HCT116 (cell line): ENCODE measurements around the gene DAPK1. TPM values are rescaled to one million over a fixed set of nuclear protein-coding genes. Genes with fewer than 3 reads are reported as not detected.
A peak's percentile ranks its signal among the peaks of the same experiment; 100 is the strongest.

Experiments used
- ATAC-seq: fragments of 200-7000 bp; cut with Tn5 transposase; 2 replicates; pipeline ENCODE4 v1.9.1; 2020; ENCODE audit warnings: mild to moderate bottlenecking, moderate library complexity
- Bru-seq: library from RNA; stranded (reverse); fragments of 400-500 nt; gene quantifications from one replicate; lab custom pipeline; 2021; lab: Mats Ljungman, UMichigan
- BruChase-seq, 2 experiments: library from RNA; stranded (reverse); fragments of 400-500 nt; gene quantifications; one replicate each; lab custom pipeline; 2021; lab: Mats Ljungman, UMichigan
- BruUV-seq: library from RNA; stranded (reverse); fragments of 400-500 nt; replicated peaks from 2 replicates; lab custom pipeline; 2021; lab: Mats Ljungman, UMichigan
- CTCF ChIA-PET: fragments of 300-600 bp; sonication (Branson Sonifier 250); formaldehyde crosslinking; loops from one replicate; lab custom pipeline; 2021; ENCODE audit warnings: antibody characterized with exemption; lab: Charles Lee
- POLR2A ChIA-PET: fragments of 300-600, 350-600 bp; sonication (Branson Sonifier 250); formaldehyde crosslinking; loops from one replicate; lab custom pipeline; 2021; ENCODE audit warnings: antibody characterized with exemption; lab: Charles Lee
- RAD21 ChIA-PET, 2 experiments: fragments of 300-600 bp; sonication (Branson Sonifier 250); formaldehyde crosslinking; loops; one replicate each; lab custom pipeline; 2023; ENCODE audit warnings: low total read pairs in 2 of 2; ENCODE audit not compliant: uncharacterized antibody in 2 of 2, unreplicated experiment in 2 of 2, low non-redundant PET in 1 of 2; lab: Charles Lee
- DNase-seq: peaks from one replicate; pipeline ENCODE4 v3.0.0-alpha.2; 2010; ENCODE audit warnings: low read depth, low spot score
- H2AFZ ChIP-seq: fragments of 200-600 bp; shearing (Covaris generic), sonication (generic); 2 replicates; pipeline ENCODE4 v1.6.1; 2017; ENCODE audit warnings: low read depth, mixed run types, mixed read lengths, antibody characterized with exemption, low read length; ENCODE audit not compliant: poor library complexity, severe bottlenecking
- H3K27ac ChIP-seq: 2 replicates; pipeline ENCODE4 v1.5.1; 2012; ENCODE audit warnings: low read depth, low read length
- H3K27me3 ChIP-seq: fragments of 200-600 bp; sonication (generic); 2 replicates; pipeline ENCODE4 v1.6.1; 2016; ENCODE audit warnings: mixed run types, low read length, mixed read lengths; ENCODE audit not compliant: insufficient read depth
- H3K36me3 ChIP-seq, 2 experiments: fragments of 200-500 bp in 1 of 2; fragments of 200-600 bp in 1 of 2; sonication (Bioruptor generic) in 1 of 2; sonication (generic) in 1 of 2; 2 replicates each; pipeline versions ENCODE4 v1.5.1 to v1.6.1; 2014 to 2016; ENCODE audit warnings: low read length in 2 of 2, inconsistent platforms in 1 of 2, mixed read lengths in 1 of 2, mixed run types in 1 of 2; ENCODE audit not compliant: insufficient read depth in 2 of 2, control insufficient read depth in 1 of 2
- H3K4me1 ChIP-seq, 2 experiments: fragments of 200-600 bp in 1 of 2; sonication (generic) in 1 of 2; 2 replicates each; pipeline versions ENCODE4 v1.5.1 to v1.6.1; 2012 to 2017; ENCODE audit warnings: low read length in 2 of 2, inconsistent platforms in 1 of 2, mild to moderate bottlenecking in 1 of 2, mixed read lengths in 1 of 2, mixed run types in 1 of 2, moderate library complexity in 1 of 2; ENCODE audit not compliant: insufficient read depth in 2 of 2, control insufficient read depth in 1 of 2
- H3K4me2 ChIP-seq: fragments of 200-600 bp; sonication (generic); 2 replicates; pipeline ENCODE4 v1.6.1; 2017; ENCODE audit warnings: mixed run types, low read length, mixed read lengths
- H3K4me3 ChIP-seq, 2 experiments: fragments of 200-600 bp in 1 of 2; sonication (generic) in 1 of 2; replicated peaks in 1 of 2; 2 replicates each; pipeline ENCODE4 v1.5.1; 2011 to 2016; ENCODE audit warnings: low read length in 2 of 2, control low read depth in 1 of 2, low read depth in 1 of 2, mild to moderate bottlenecking in 1 of 2, mixed read lengths in 1 of 2, mixed run types in 1 of 2
- H3K79me2 ChIP-seq: fragments of 200-600 bp; sonication (generic); 2 replicates; pipeline ENCODE4 v1.6.1; 2017; ENCODE audit warnings: mild to moderate bottlenecking, mixed run types, low read length, moderate library complexity, mixed read lengths; ENCODE audit not compliant: insufficient read depth
- H3K9ac ChIP-seq: fragments of 200-600 bp; sonication (generic); 2 replicates; pipeline ENCODE4 v1.6.1; 2016; ENCODE audit warnings: low read length, mixed read lengths
- H3K9me2 ChIP-seq: fragments of 200-600 bp; sonication (generic), shearing (Covaris generic); 2 replicates; pipeline ENCODE4 v1.6.1; 2017; ENCODE audit warnings: mixed run types, mild to moderate bottlenecking, moderate library complexity; ENCODE audit not compliant: insufficient read depth
- H3K9me3 ChIP-seq, 2 experiments: fragments of 200-500 bp in 1 of 2; fragments of 200-600 bp in 1 of 2; sonication (Bioruptor generic) in 1 of 2; sonication (generic) in 1 of 2; 2 replicates each; pipeline ENCODE4 v1.6.1; 2014 to 2017; ENCODE audit warnings: low read length in 2 of 2, mixed read lengths in 2 of 2, inconsistent platforms in 1 of 2, low read depth in 1 of 2, mild to moderate bottlenecking in 1 of 2, mixed run types in 1 of 2, moderate library complexity in 1 of 2; ENCODE audit not compliant: control insufficient read depth in 1 of 2, insufficient read depth in 1 of 2
- H4K20me1 ChIP-seq: fragments of 200-600 bp; sonication (generic), shearing (Covaris generic); 2 replicates; pipeline ENCODE4 v1.6.1; 2017; ENCODE audit warnings: mixed run types, mild to moderate bottlenecking, moderate library complexity; ENCODE audit not compliant: insufficient read depth
- ATF3 ChIP-seq: IDR thresholded peaks from 2 replicates; pipeline ENCODE4 v1.6.1; 2012
- CBX3 ChIP-seq: IDR thresholded peaks from 2 replicates; pipeline ENCODE4 v1.6.1; 2012; ENCODE audit warnings: low read depth
- CTCF ChIP-seq, 3 experiments: fragments of 200-600 bp in 1 of 3; sonication (generic) in 1 of 3; IDR thresholded peaks in 2 of 3; conservative IDR thresholded peaks in 1 of 3; 2 replicates each; pipeline ENCODE4 v1.5.1; 2012 to 2017; ENCODE audit warnings: low read depth in 2 of 3, low read length in 2 of 3, antibody characterized with exemption in 1 of 3, borderline replicate concordance in 1 of 3, control low read depth in 1 of 3, mild to moderate bottlenecking in 1 of 3, mixed read lengths in 1 of 3, mixed run types in 1 of 3, moderate library complexity in 1 of 3; ENCODE audit not compliant: insufficient read depth in 1 of 3
- EGR1 ChIP-seq: IDR thresholded peaks from 2 replicates; pipeline ENCODE4 v1.6.1; 2012; ENCODE audit warnings: low read depth
- MAX ChIP-seq: IDR thresholded peaks from 2 replicates; pipeline ENCODE4 v1.6.1; 2012
- POLR2A ChIP-seq: IDR thresholded peaks from 2 replicates; pipeline ENCODE4 v1.7.0; 2011; ENCODE audit warnings: borderline replicate concordance; ENCODE audit not compliant: insufficient read depth, insufficient read length; ENCODE audit errors: extremely low read depth
- POLR2AphosphoS5 ChIP-seq: IDR thresholded peaks from 2 replicates; pipeline ENCODE4 v1.6.1; 2011; ENCODE audit warnings: mild to moderate bottlenecking, low read depth, low read length, moderate library complexity
- TCF7L2 ChIP-seq: IDR thresholded peaks from 2 replicates; pipeline ENCODE4 v1.7.0; 2011; ENCODE audit warnings: borderline replicate concordance, inconsistent platforms; ENCODE audit not compliant: insufficient read depth, insufficient read length; ENCODE audit errors: extremely low read depth
- YY1 ChIP-seq: IDR thresholded peaks from 2 replicates; pipeline ENCODE4 v1.6.1; 2011; ENCODE audit warnings: low read length, low read depth, moderate library complexity, mild to moderate bottlenecking; ENCODE audit not compliant: insufficient replicate concordance; ENCODE audit errors: extremely low read depth
- ZBTB33 ChIP-seq: IDR thresholded peaks from 2 replicates; pipeline ENCODE4 v1.6.1; 2011; ENCODE audit warnings: mild to moderate bottlenecking, low read length, moderate library complexity; ENCODE audit not compliant: insufficient replicate concordance; ENCODE audit errors: extremely low read depth
- intact Hi-C: fragments of 100-400 bp; cut with micrococcal nuclease; formaldehyde crosslinking; loops from 2 replicates; pipeline ENCODE4 v1.10.0; 2022
- long read RNA-seq: library from polyadenylated mRNA; unstranded; transcript quantifications from one replicate; pipeline ENCODE4 v2.0.0, GENCODE V29; 2021; ENCODE audit not compliant: unreplicated experiment
- polyA plus RNA-seq: library from polyadenylated mRNA; unstranded; fragments of >200 nt; gene quantifications from 2 replicates; pipeline ENCODE4 v1.2.1, GENCODE V29; 2012; ENCODE audit warnings: missing spikeins
- total RNA-seq: library from RNA; stranded (reverse); gene quantifications from one replicate; pipeline ENCODE4 v1.2.1, GENCODE V29; 2021; ENCODE audit not compliant: unreplicated experiment

Gene DAPK1
- total RNA-seq (5.6 TPM), Bru-seq, nascent RNA (percentile 40 among the genes with signal in this experiment), BruChase-seq, experiment 1, labeled RNA remaining after a 6-hour chase (percentile 30 among the genes with signal in this experiment), BruChase-seq, experiment 2, labeled RNA remaining after a 2-hour chase (percentile 37 among the genes with signal in this experiment)
- polyA plus RNA-seq: 2.3 and 2.5 TPM in 2 replicates
- long read RNA-seq, partial matches to known transcripts: 5 of 6 reads
- long read RNA-seq, other reads (novel, unspliced or antisense): 1 of 6 reads

GRCh38 chr9:87497604-87498045 lies at the start of gene DAPK1:
TSS of gene DAPK1 (plus strand) at chr9:87497867. CDS start at chr9:87499078, 1,211 bp downstream.
- TF ChIP-seq YY1 (no peak), TCF7L2 (no peak), CBX3 (0 out of 2 replicates have a peak, but pooled peaks have one; percentile 28), MAX (peak; percentile 40), ATF3 (no peak), ZBTB33 (no peak), POLR2AphosphoS5 (0 out of 2 replicates have a peak, but pooled peaks have one; percentile 20), POLR2A (no peak), EGR1 (peak; percentile 85), CTCF (IDR thresholded peaks at IDR 0.05 in 2 of 3, conservative IDR thresholded peaks at IDR 0.05 in 1 of 3; ENCODE audit: borderline replicate concordance in 1 of 3, insufficient read depth in 1 of 3, low read depth in 2 of 3, low read length in 2 of 3) (peak in 1 of 3 experiments; percentile 19; a peak in 1 of 6 replicates)
- peak within 1 kb of the TSS; percentile 33; the same call in 1 of the 2 replicates for H3K27ac ChIP-seq
- H3K36me3 ChIP-seq: no peaks in the 10 kb centered on the region
- no peaks in the 10 kb centered on the region for H4K20me1 ChIP-seq
- no peaks in the 10 kb centered on the region for H3K27me3 ChIP-seq
- H3K9me2 ChIP-seq: no peaks in the 10 kb centered on the region
- RAD21 ChIA-PET: no interaction called here
- intact Hi-C loops: no loop called here
- BruUV-seq: no TSS peak
- peak; percentile 23 for DNase-seq
- no peaks in the 10 kb centered on the region for H3K79me2 ChIP-seq
- peak within 1 kb of the TSS; percentile 98 for H3K4me2 ChIP-seq
- peak; percentile 88 for ATAC-seq
- peak within 1 kb of the TSS; percentile 49 for H3K9ac ChIP-seq
- CTCF ChIA-PET: interaction anchor here (0.6 kb wide), 1 partner anchor 121 kb away, joined by 3 read pairs; no protein-coding TSS in a partner anchor
- POLR2A ChIA-PET: interaction anchor here (0.7 kb wide), 1 partner anchor 14 kb away, joined by 3 read pairs; no protein-coding TSS in a partner anchor
- H2AFZ ChIP-seq: peak within 1 kb of the TSS; percentile 100
- H3K9me3 ChIP-seq: no peaks in the 10 kb centered on the region
- H3K4me3 ChIP-seq: peak within 1 kb of the TSS; percentile 50 to 66
- H3K4me1 ChIP-seq: peaks cover 4 to 17% of the 10 kb centered on the region in 2 experiments; a peak in 3 of 4 replicates
